HEK293 (cell line): ENCODE results near the gene SH3BGRL.

ENCODE experiments used
- CTCF ChIA-PET: fragments of 350-600 bp; formaldehyde crosslinking; extraction: SDS; loops from one replicate; lab custom pipeline; 2021; ENCODE audit warnings: antibody characterized with exemption; lab: Yijun Ruan, JAX
- POLR2A ChIA-PET: fragments of 300-600 bp; formaldehyde crosslinking; extraction: SDS; loops from one replicate; lab custom pipeline; 2020; ENCODE audit warnings: antibody characterized with exemption, inconsistent platforms; lab: Yijun Ruan, JAX
- H3K27ac ChIP-seq: fragments of 200-500 bp; sonication (Bioruptor generic); 2 replicates; pipeline ENCODE4 v1.5.1; 2014; ENCODE audit warnings: low read depth, low read length, control low read depth, inconsistent platforms; ENCODE audit errors: extremely low read depth
- H3K36me3 ChIP-seq, 2 experiments: fragments of 200-500 bp in 1 of 2; sonication (Bioruptor generic) in 1 of 2; 1 replicate in 1 of 2; 2 replicates in 1 of 2; pipeline ENCODE4 v1.5.1; 2014 to 2017; ENCODE audit warnings: inconsistent platforms in 2 of 2, low read length in 2 of 2; ENCODE audit not compliant: control insufficient read depth in 2 of 2, insufficient read depth in 1 of 2
- H3K4me1 ChIP-seq: fragments of 200-500 bp; sonication (Bioruptor generic); 2 replicates; pipeline ENCODE4 v1.5.1; 2014; ENCODE audit warnings: mild to moderate bottlenecking, low read length, inconsistent platforms; ENCODE audit not compliant: control insufficient read depth, insufficient read depth
- H3K4me3 ChIP-seq: 2 replicates; pipeline ENCODE4 v1.5.1; 2011; ENCODE audit warnings: low read depth, mild to moderate bottlenecking, control low read depth, low read length, moderate library complexity
- H3K9me3 ChIP-seq: fragments of 200-500 bp; sonication (Bioruptor generic); 2 replicates; pipeline ENCODE4 v1.5.1; 2014; ENCODE audit warnings: low read depth, low read length, inconsistent platforms; ENCODE audit not compliant: control insufficient read depth, insufficient read depth
- BCL11A ChIP-seq: fragments of 450-650 bp; formaldehyde crosslinking; IDR thresholded peaks from 2 replicates; pipeline ENCODE4 v1.5.1; 2016; ENCODE audit warnings: low read depth, missing biosample characterization, missing genetic modification characterization
- GLIS1 ChIP-seq: fragments of 450-650 bp; formaldehyde crosslinking; IDR thresholded peaks from 2 replicates; pipeline ENCODE4 v1.5.1; 2016; ENCODE audit warnings: missing biosample characterization, missing genetic modification characterization
- KLF7 ChIP-seq: fragments of 450-650 bp; formaldehyde crosslinking; IDR thresholded peaks from 2 replicates; pipeline ENCODE4 v1.5.1; 2016; ENCODE audit warnings: missing biosample characterization, missing genetic modification characterization, borderline replicate concordance
- ZBTB26 ChIP-seq: fragments of 450-650 bp; formaldehyde crosslinking; optimal IDR thresholded peaks from 2 replicates; pipeline ENCODE3; 2016; ENCODE audit warnings: missing biosample characterization, mild to moderate bottlenecking, missing genetic modification characterization
- ZFP41 ChIP-seq: fragments of 450-650 bp; formaldehyde crosslinking; IDR thresholded peaks from 2 replicates; pipeline ENCODE4 v1.5.1; 2016; ENCODE audit warnings: missing biosample characterization, missing genetic modification characterization, borderline replicate concordance
- ZNF138 ChIP-seq: fragments of 450-650 bp; formaldehyde crosslinking; IDR thresholded peaks from 2 replicates; pipeline ENCODE4 v1.5.1; 2016; ENCODE audit warnings: missing biosample characterization, missing genetic modification characterization, borderline replicate concordance
- ZNF140 ChIP-seq: fragments of 450-650 bp; formaldehyde crosslinking; IDR thresholded peaks from 2 replicates; pipeline ENCODE4 v1.5.1; 2016; ENCODE audit warnings: missing biosample characterization, missing genetic modification characterization
- ZNF157 ChIP-seq: fragments of 450-650 bp; formaldehyde crosslinking; IDR thresholded peaks from 2 replicates; pipeline ENCODE4 v1.5.1; 2016; ENCODE audit warnings: missing biosample characterization, missing genetic modification characterization
- ZNF19 ChIP-seq: fragments of 450-650 bp; formaldehyde crosslinking; IDR thresholded peaks from 2 replicates; pipeline ENCODE4; 2016; ENCODE audit warnings: missing biosample characterization, missing genetic modification characterization, low read depth
- ZNF426 ChIP-seq: fragments of 450-650 bp; formaldehyde crosslinking; IDR thresholded peaks from 2 replicates; pipeline ENCODE4 v1.5.1; 2017; ENCODE audit warnings: missing biosample characterization, missing genetic modification characterization, mild to moderate bottlenecking, inconsistent platforms, moderate library complexity
- ZNF473 ChIP-seq: fragments of 450-650 bp; formaldehyde crosslinking; IDR thresholded peaks from 2 replicates; pipeline ENCODE4 v1.5.1; 2017; ENCODE audit warnings: missing biosample characterization, missing genetic modification characterization
- ZNF501 ChIP-seq: fragments of 450-650 bp; formaldehyde crosslinking; IDR thresholded peaks from 2 replicates; pipeline ENCODE4 v1.5.1; 2016; ENCODE audit warnings: missing biosample characterization, missing genetic modification characterization
- ZNF549 ChIP-seq: fragments of 450-650 bp; IDR thresholded peaks from 2 replicates; pipeline ENCODE4 v1.5.1; 2018; ENCODE audit warnings: missing biosample characterization, missing genetic modification characterization, mild to moderate bottlenecking, inconsistent platforms, moderate library complexity
- ZNF654 ChIP-seq: fragments of 450-650 bp; formaldehyde crosslinking; IDR thresholded peaks from 2 replicates; pipeline ENCODE4 v1.5.1; 2016; ENCODE audit warnings: low read depth, missing biosample characterization, missing genetic modification characterization
- ZNF692 ChIP-seq: fragments of 450-650 bp; formaldehyde crosslinking; IDR thresholded peaks from 2 replicates; pipeline ENCODE4 v1.5.1; 2016; ENCODE audit warnings: missing biosample characterization, missing genetic modification characterization
- ZNF785 ChIP-seq: fragments of 450-650 bp; formaldehyde crosslinking; IDR thresholded peaks from 2 replicates; pipeline ENCODE4 v1.5.1; 2016; ENCODE audit warnings: missing biosample characterization, missing genetic modification characterization
- ZSCAN4 ChIP-seq: fragments of 450-650 bp; formaldehyde crosslinking; IDR thresholded peaks from 2 replicates; pipeline ENCODE4 v1.5.1; 2017; ENCODE audit warnings: missing biosample characterization, missing genetic modification characterization
- TF ChIP-seq, protein P1 (sequence below): fragments of 450-650 bp; formaldehyde crosslinking; IDR thresholded peaks from 2 replicates; pipeline ENCODE4 v1.5.1; 2016; ENCODE audit warnings: missing biosample characterization, missing genetic modification characterization
- TF ChIP-seq, protein P2 (sequence below): fragments of 450-650 bp; formaldehyde crosslinking; IDR thresholded peaks from 2 replicates; pipeline ENCODE4 v1.5.1; 2016; ENCODE audit warnings: missing biosample characterization, missing genetic modification characterization
- TF ChIP-seq, protein P3 (sequence below): fragments of 450-650 bp; IDR thresholded peaks from 2 replicates; pipeline ENCODE4 v1.5.1; 2018; ENCODE audit warnings: missing biosample characterization, mild to moderate bottlenecking, missing genetic modification characterization
- TF ChIP-seq, protein P4 (sequence below): fragments of 450-650 bp; formaldehyde crosslinking; IDR thresholded peaks from 2 replicates; pipeline ENCODE4 v1.5.0; 2017; ENCODE audit warnings: missing biosample characterization, missing genetic modification characterization, borderline replicate concordance

SH3BGRL gene

DNA sequence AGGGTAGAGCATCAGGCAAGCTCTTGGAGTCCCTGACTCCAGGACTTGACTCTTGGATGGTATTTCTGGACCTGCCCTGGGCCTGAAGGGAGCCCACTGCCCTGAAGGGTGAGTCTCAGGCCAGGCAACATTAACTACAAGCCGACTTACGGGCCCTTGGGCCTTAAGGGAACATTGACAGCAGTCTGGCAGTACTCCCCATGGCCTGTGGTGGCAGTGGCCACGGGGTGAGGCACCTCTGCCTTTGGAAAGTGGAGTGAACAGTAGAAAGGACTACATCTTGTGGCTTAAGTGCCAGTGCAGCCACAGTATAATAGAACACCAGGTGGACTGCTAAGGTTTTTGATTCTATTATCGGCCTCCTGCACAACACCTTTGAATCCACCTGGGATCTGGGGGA, 36.3 kb downstream of the SH3BGRL start:
- H3K9me3 ChIP-seq, result no peaks in the 10 kb centered on the region; the same call in 1 of the 2 replicates
- TF ChIP-seq ZNF785, result no peak
- no peak for TF ChIP-seq ZNF549
- TF ChIP-seq BCL11A, result no peak
- TF ChIP-seq ZNF426 (tag by site-specific recombination), result no peak
- TF ChIP-seq ZBTB26 (tag by site-specific recombination), result no peak
- no peak for TF ChIP-seq KLF7 (tag by site-specific recombination)
- TF ChIP-seq ZFP41 (tag by site-specific recombination), result no peak
- no peak overlapping the region for H3K4me3 ChIP-seq
- ChIA-PET CTCF (no interaction called here), POLR2A (no interaction called here)
- H3K4me1 ChIP-seq, result no peaks in the 10 kb centered on the region
- H3K36me3 ChIP-seq, result no peaks in the 10 kb centered on the region
- H3K27ac ChIP-seq, result no peak overlapping the region

DNA sequence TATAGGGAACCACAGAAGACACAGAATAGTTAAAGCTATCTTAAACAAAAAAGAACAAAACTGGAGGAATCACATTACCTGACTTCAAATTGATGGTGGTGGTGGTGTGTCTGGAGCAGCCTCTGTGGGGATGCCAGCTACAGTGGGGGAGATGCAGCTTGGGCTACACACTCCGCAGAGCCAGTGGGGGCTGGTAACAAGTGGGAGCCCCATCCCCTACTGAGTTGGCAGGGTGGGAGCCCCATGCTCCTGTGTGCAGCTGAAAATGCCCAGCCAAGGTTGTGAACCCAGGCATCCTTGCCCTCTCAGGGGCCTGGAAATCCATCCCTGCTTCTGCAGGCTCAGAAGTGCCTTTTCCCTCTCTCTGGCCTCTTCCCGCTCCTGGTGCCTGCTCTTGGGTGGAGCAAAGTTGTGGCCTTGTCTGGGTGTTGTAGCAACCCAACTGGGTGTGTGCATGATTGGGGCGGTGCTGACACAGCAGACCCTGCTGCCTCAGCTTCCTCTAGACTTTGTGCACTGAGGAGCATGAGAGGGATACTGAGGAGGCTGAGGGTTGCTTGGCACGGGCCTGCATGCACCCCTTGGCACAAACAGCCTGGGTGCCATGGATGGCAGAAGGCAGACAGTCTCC, 38.9 kb downstream of the SH3BGRL start:
- CTCF ChIA-PET, result interaction anchor here (0.5 kb wide), 1 partner anchor 119 kb away, joined by 3 read pairs; no protein-coding TSS in a partner anchor
- no peaks in the 10 kb centered on the region; the same call in 1 of the 2 replicates for H3K9me3 ChIP-seq
- H3K4me1 ChIP-seq, result no peaks in the 10 kb centered on the region
- H3K27ac ChIP-seq, result no peak overlapping the region
- no peaks in the 10 kb centered on the region for H3K36me3 ChIP-seq
- H3K4me3 ChIP-seq, result no peak overlapping the region
- POLR2A ChIA-PET, result no interaction called here
- TF ChIP-seq ZNF157 (tag by site-specific recombination) (no peak), ZNF473 (tag by site-specific recombination) (no peak), ZNF501 (no peak), BCL11A (no peak), ZNF19 (tag by site-specific recombination) (no peak), ZNF654 (tag by site-specific recombination) (no peak), ZNF138 (tag by site-specific recombination) (no peak), ZNF140 (tag by site-specific recombination) (no peak), ZSCAN4 (no peak), GLIS1 (no peak), ZNF692 (tag by site-specific recombination) (no peak)
- TF ChIP-seq, protein P1, sequence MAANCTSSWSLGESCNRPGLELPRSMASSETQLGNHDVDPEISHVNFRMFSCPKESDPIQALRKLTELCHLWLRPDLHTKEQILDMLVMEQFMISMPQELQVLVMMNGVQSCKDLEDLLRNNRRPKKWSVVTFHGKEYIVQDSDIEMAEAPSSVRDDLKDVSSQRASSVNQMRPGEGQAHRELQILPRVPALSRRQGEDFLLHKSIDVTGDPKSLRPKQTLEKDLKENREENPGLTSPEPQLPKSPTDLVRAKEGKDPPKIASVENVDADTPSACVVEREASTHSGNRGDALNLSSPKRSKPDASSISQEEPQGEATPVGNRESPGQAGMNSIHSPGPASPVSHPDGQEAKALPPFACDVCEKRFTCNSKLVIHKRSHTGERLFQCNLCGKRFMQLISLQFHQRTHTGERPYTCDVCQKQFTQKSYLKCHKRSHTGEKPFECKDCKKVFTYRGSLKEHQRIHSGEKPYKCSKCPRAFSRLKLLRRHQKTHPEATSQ (tag by site-specific recombination), result no peak
- TF ChIP-seq, protein P2, sequence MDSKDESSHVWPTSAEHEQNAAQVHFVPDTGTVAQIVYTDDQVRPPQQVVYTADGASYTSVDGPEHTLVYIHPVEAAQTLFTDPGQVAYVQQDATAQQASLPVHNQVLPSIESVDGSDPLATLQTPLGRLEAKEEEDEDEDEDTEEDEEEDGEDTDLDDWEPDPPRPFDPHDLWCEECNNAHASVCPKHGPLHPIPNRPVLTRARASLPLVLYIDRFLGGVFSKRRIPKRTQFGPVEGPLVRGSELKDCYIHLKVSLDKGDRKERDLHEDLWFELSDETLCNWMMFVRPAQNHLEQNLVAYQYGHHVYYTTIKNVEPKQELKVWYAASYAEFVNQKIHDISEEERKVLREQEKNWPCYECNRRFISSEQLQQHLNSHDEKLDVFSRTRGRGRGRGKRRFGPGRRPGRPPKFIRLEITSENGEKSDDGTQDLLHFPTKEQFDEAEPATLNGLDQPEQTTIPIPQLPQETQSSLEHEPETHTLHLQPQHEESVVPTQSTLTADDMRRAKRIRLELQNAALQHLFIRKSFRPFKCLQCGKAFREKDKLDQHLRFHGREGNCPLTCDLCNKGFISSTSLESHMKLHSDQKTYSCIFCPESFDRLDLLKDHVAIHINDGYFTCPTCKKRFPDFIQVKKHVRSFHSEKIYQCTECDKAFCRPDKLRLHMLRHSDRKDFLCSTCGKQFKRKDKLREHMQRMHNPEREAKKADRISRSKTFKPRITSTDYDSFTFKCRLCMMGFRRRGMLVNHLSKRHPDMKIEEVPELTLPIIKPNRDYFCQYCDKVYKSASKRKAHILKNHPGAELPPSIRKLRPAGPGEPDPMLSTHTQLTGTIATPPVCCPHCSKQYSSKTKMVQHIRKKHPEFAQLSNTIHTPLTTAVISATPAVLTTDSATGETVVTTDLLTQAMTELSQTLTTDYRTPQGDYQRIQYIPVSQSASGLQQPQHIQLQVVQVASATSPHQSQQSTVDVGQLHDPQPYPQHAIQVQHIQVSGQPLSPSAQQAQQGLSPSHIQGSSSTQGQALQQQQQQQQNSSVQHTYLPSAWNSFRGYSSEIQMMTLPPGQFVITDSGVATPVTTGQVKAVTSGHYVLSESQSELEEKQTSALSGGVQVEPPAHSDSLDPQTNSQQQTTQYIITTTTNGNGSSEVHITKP (tag by site-specific recombination), result no peak
- TF ChIP-seq, protein P3, sequence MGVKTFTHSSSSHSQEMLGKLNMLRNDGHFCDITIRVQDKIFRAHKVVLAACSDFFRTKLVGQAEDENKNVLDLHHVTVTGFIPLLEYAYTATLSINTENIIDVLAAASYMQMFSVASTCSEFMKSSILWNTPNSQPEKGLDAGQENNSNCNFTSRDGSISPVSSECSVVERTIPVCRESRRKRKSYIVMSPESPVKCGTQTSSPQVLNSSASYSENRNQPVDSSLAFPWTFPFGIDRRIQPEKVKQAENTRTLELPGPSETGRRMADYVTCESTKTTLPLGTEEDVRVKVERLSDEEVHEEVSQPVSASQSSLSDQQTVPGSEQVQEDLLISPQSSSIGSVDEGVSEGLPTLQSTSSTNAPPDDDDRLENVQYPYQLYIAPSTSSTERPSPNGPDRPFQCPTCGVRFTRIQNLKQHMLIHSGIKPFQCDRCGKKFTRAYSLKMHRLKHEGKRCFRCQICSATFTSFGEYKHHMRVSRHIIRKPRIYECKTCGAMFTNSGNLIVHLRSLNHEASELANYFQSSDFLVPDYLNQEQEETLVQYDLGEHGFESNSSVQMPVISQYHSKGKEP, result no peak
- TF ChIP-seq, protein P4, sequence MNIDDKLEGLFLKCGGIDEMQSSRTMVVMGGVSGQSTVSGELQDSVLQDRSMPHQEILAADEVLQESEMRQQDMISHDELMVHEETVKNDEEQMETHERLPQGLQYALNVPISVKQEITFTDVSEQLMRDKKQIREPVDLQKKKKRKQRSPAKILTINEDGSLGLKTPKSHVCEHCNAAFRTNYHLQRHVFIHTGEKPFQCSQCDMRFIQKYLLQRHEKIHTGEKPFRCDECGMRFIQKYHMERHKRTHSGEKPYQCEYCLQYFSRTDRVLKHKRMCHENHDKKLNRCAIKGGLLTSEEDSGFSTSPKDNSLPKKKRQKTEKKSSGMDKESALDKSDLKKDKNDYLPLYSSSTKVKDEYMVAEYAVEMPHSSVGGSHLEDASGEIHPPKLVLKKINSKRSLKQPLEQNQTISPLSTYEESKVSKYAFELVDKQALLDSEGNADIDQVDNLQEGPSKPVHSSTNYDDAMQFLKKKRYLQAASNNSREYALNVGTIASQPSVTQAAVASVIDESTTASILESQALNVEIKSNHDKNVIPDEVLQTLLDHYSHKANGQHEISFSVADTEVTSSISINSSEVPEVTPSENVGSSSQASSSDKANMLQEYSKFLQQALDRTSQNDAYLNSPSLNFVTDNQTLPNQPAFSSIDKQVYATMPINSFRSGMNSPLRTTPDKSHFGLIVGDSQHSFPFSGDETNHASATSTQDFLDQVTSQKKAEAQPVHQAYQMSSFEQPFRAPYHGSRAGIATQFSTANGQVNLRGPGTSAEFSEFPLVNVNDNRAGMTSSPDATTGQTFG (tag by site-specific recombination), result no peak
